HEK293 (cell line): ENCODE data around the gene FZR1.
A peak's percentile ranks its signal among the peaks of the same experiment; 100 is the strongest.
"Not testable (repeated sequence)": the region's sequence is repeated elsewhere in the genome, so short reads cannot be mapped to it uniquely, and the experiment has no call there.

Experiments
- CTCF ChIA-PET: fragments of 350-600 bp; formaldehyde crosslinking; extraction: SDS; loops from one replicate; lab custom pipeline; 2021; ENCODE audit warnings: antibody characterized with exemption; lab: Yijun Ruan, JAX
- POLR2A ChIA-PET: fragments of 300-600 bp; formaldehyde crosslinking; extraction: SDS; loops from one replicate; lab custom pipeline; 2020; ENCODE audit warnings: antibody characterized with exemption, inconsistent platforms; lab: Yijun Ruan, JAX
- H3K27ac ChIP-seq: fragments of 200-500 bp; sonication (Bioruptor generic); 2 replicates; pipeline ENCODE4 v1.5.1; 2014; ENCODE audit warnings: low read depth, low read length, control low read depth, inconsistent platforms; ENCODE audit errors: extremely low read depth
- H3K36me3 ChIP-seq, 2 experiments: fragments of 200-500 bp in 1 of 2; sonication (Bioruptor generic) in 1 of 2; 1 replicate in 1 of 2; 2 replicates in 1 of 2; pipeline ENCODE4 v1.5.1; 2014 to 2017; ENCODE audit warnings: inconsistent platforms in 2 of 2, low read length in 2 of 2; ENCODE audit not compliant: control insufficient read depth in 2 of 2, insufficient read depth in 1 of 2
- H3K4me1 ChIP-seq: fragments of 200-500 bp; sonication (Bioruptor generic); 2 replicates; pipeline ENCODE4 v1.5.1; 2014; ENCODE audit warnings: mild to moderate bottlenecking, low read length, inconsistent platforms; ENCODE audit not compliant: control insufficient read depth, insufficient read depth
- H3K4me3 ChIP-seq: 2 replicates; pipeline ENCODE4 v1.5.1; 2011; ENCODE audit warnings: low read depth, mild to moderate bottlenecking, control low read depth, low read length, moderate library complexity
- H3K9me3 ChIP-seq: fragments of 200-500 bp; sonication (Bioruptor generic); 2 replicates; pipeline ENCODE4 v1.5.1; 2014; ENCODE audit warnings: low read depth, low read length, inconsistent platforms; ENCODE audit not compliant: control insufficient read depth, insufficient read depth
- EGR2 ChIP-seq: fragments of 450-650 bp; formaldehyde crosslinking; IDR thresholded peaks from 2 replicates; pipeline ENCODE4 v1.5.1; 2016; ENCODE audit warnings: low read depth, missing biosample characterization, missing genetic modification characterization
- KLF1 ChIP-seq: fragments of 450-650 bp; formaldehyde crosslinking; IDR thresholded peaks from 2 replicates; pipeline ENCODE4 v1.5.1; 2016; ENCODE audit warnings: missing biosample characterization, missing genetic modification characterization
- KLF16 ChIP-seq: fragments of 450-650 bp; formaldehyde crosslinking; IDR thresholded peaks from 2 replicates; pipeline ENCODE4 v1.5.1; 2017; ENCODE audit warnings: missing biosample characterization, missing genetic modification characterization
- MEIS1 ChIP-seq: sonication (generic); formaldehyde crosslinking; IDR thresholded peaks from 2 replicates; pipeline ENCODE4 v1.8.1; 2022; ENCODE audit warnings: missing genetic modification reagents, mild to moderate bottlenecking, borderline replicate concordance
- MZF1 ChIP-seq: fragments of 450-650 bp; formaldehyde crosslinking; IDR thresholded peaks from 2 replicates; pipeline ENCODE4 v1.5.1; 2017; ENCODE audit warnings: missing biosample characterization, missing genetic modification characterization, borderline replicate concordance
- OSR2 ChIP-seq: fragments of 450-650 bp; formaldehyde crosslinking; IDR thresholded peaks from 2 replicates; pipeline ENCODE4 v1.5.1; 2016; ENCODE audit warnings: missing biosample characterization, missing genetic modification characterization
- SP2 ChIP-seq: fragments of 450-650 bp; formaldehyde crosslinking; IDR thresholded peaks from 2 replicates; pipeline ENCODE4 v1.5.1; 2016; ENCODE audit warnings: missing biosample characterization, missing genetic modification characterization
- ZBTB1 ChIP-seq: fragments of 450-650 bp; formaldehyde crosslinking; IDR thresholded peaks from 2 replicates; pipeline ENCODE4 v1.5.1; 2016; ENCODE audit warnings: missing biosample characterization, missing genetic modification characterization
- ZBTB20 ChIP-seq: fragments of 450-650 bp; formaldehyde crosslinking; IDR thresholded peaks from 2 replicates; pipeline ENCODE4 v1.5.1; 2016; ENCODE audit warnings: missing biosample characterization, missing genetic modification characterization
- ZFHX2 ChIP-seq: fragments of 450-650 bp; formaldehyde crosslinking; conservative IDR thresholded peaks from 2 replicates; pipeline ENCODE4 v1.5.1; 2016; ENCODE audit warnings: missing biosample characterization, missing genetic modification characterization
- ZFP3 ChIP-seq: fragments of 450-650 bp; formaldehyde crosslinking; IDR thresholded peaks from 2 replicates; pipeline ENCODE4 v1.5.1; 2016; ENCODE audit warnings: low read depth, missing biosample characterization, missing genetic modification characterization
- ZNF140 ChIP-seq: fragments of 450-650 bp; formaldehyde crosslinking; IDR thresholded peaks from 2 replicates; pipeline ENCODE4 v1.5.1; 2016; ENCODE audit warnings: missing biosample characterization, missing genetic modification characterization
- ZNF521 ChIP-seq: fragments of 450-650 bp; formaldehyde crosslinking; IDR thresholded peaks from 2 replicates; pipeline ENCODE4 v1.5.1; 2017; ENCODE audit warnings: missing biosample characterization, mild to moderate bottlenecking, missing genetic modification characterization
- ZNF529 ChIP-seq: fragments of 450-650 bp; formaldehyde crosslinking; IDR thresholded peaks from 2 replicates; pipeline ENCODE4 v1.5.1; 2017; ENCODE audit warnings: missing genetic modification characterization, missing biosample characterization; ENCODE audit not compliant: insufficient replicate concordance
- ZNF548 ChIP-seq: fragments of 450-650 bp; formaldehyde crosslinking; IDR thresholded peaks from 2 replicates; pipeline ENCODE4 v1.5.1; 2016; ENCODE audit warnings: missing biosample characterization, missing genetic modification characterization
- ZNF701 ChIP-seq: fragments of 450-650 bp; formaldehyde crosslinking; IDR thresholded peaks from 2 replicates; pipeline ENCODE4 v1.5.1; 2016; ENCODE audit warnings: missing biosample characterization, missing genetic modification characterization
- ZNF747 ChIP-seq: fragments of 450-650 bp; formaldehyde crosslinking; IDR thresholded peaks from 2 replicates; pipeline ENCODE4 v1.5.1; 2016; ENCODE audit warnings: missing biosample characterization, missing genetic modification characterization
- ZSCAN30 ChIP-seq: fragments of 450-650 bp; IDR thresholded peaks from 2 replicates; pipeline ENCODE4 v1.5.1; 2018; ENCODE audit warnings: missing biosample characterization, mild to moderate bottlenecking, missing genetic modification characterization, moderate library complexity
- TF ChIP-seq, protein P1 (sequence below): fragments of 450-650 bp; formaldehyde crosslinking; IDR thresholded peaks from 2 replicates; pipeline ENCODE4 v1.5.1; 2016; ENCODE audit warnings: missing biosample characterization, missing genetic modification characterization
- TF ChIP-seq, protein P2 (sequence below): fragments of 450-650 bp; IDR thresholded peaks from 2 replicates; pipeline ENCODE4 v1.5.1; 2018; ENCODE audit warnings: missing biosample characterization, mild to moderate bottlenecking, missing genetic modification characterization
- TF ChIP-seq, protein P3 (sequence below): fragments of 450-650 bp; formaldehyde crosslinking; IDR thresholded peaks from 2 replicates; pipeline ENCODE4 v1.5.1; 2016; ENCODE audit warnings: missing biosample characterization, missing genetic modification characterization
- TF ChIP-seq, protein P4 (sequence below): fragments of 450-650 bp; formaldehyde crosslinking; IDR thresholded peaks from 2 replicates; pipeline ENCODE4 v1.5.1; 2017; ENCODE audit warnings: missing biosample characterization, mild to moderate bottlenecking, missing genetic modification characterization, moderate library complexity

The FZR1 gene

DNA sequence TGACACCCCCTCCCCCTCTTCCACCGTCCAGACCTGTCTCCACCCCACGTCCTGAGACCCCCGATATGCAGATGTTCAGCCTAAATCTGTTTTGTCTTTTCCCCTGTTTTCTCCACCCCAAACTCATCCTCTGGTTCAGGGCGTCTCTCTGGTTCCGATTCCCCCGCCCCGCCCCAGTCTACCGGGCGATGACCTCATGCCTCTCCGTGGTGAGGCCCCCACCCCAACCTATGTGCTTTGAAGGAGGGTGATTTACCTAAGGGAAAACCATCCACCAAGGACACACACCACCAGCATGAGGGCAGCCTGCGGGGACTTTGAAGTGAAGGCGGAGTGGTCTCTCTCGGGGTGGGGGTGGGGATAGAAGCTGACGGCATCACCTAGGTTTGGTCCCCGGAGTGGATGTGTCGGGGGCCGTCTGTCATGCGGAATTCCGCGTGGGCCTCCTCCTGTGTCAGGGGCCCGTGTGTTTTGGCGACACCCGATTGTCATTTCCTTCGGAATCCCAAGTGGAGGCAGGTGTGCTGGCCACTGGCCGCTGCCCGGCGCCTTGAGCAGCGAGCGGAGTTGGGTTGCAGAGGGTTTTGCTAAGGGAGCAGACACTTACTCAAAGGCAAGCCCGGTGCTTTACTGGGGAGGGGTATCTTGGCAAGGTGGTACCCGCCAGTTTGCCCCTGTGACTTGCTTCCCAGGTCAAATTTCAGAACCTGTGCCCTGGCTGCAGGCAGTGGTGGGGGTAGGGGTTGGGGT, 1.4 kb downstream of the FZR1 start (continued):
- TF ChIP-seq OSR2, result no peak
- no peak for TF ChIP-seq ZSCAN30 (tag by site-specific recombination)
- TF ChIP-seq KLF16 (tag by site-specific recombination), result no peak
- no peak for TF ChIP-seq ZBTB20 (tag by site-specific recombination)
- no peak for TF ChIP-seq ZNF548
- TF ChIP-seq ZNF701, result no peak
- no peak for TF ChIP-seq MEIS1 (CRISPR knock-in tag)
- TF ChIP-seq ZNF140 (tag by site-specific recombination), result no peak
- peak; percentile 32 for TF ChIP-seq SP2 (tag by site-specific recombination)
- TF ChIP-seq ZNF521, result no peak
- no peak for TF ChIP-seq ZBTB1 (tag by site-specific recombination)
- no peak for TF ChIP-seq ZNF747 (tag by site-specific recombination)
- TF ChIP-seq, protein P1, sequence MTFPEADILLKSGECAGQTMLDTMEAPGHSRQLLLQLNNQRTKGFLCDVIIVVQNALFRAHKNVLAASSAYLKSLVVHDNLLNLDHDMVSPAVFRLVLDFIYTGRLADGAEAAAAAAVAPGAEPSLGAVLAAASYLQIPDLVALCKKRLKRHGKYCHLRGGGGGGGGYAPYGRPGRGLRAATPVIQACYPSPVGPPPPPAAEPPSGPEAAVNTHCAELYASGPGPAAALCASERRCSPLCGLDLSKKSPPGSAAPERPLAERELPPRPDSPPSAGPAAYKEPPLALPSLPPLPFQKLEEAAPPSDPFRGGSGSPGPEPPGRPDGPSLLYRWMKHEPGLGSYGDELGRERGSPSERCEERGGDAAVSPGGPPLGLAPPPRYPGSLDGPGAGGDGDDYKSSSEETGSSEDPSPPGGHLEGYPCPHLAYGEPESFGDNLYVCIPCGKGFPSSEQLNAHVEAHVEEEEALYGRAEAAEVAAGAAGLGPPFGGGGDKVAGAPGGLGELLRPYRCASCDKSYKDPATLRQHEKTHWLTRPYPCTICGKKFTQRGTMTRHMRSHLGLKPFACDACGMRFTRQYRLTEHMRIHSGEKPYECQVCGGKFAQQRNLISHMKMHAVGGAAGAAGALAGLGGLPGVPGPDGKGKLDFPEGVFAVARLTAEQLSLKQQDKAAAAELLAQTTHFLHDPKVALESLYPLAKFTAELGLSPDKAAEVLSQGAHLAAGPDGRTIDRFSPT (tag by site-specific recombination), result peak; percentile 52

DNA sequence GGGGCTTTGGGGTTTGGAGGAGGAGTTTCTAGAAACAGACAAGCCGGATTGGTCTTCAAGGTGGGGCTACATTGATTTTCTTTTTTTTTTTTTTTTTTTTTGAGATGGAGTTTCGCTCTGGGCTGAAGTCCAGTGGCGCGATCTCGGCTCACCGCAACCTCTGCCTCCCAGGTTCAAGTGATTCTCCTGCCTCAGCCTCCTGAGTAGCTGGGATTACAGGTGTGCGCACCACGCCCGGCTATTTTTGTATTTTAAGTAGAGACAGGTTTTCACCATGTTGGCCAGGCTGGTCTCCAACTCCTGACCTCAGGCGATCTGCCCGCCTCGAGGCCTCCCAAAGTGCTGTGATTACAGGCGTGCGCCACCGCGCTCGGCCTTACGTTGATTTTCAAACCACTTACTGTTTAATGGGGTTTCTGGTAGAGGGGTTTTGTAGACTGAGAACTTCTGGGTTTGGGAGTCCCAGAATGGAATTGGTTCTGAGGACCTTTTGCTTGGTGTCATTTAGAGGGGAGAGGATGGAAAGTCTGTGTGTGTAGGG, 2.1 kb downstream of the FZR1 start:
- POLR2A ChIA-PET, result interaction anchor here (0.7 kb wide), 1 partner anchor 98 kb away, joined by 10 read pairs; the partner anchor contains the start of gene TBXA2R

DNA sequence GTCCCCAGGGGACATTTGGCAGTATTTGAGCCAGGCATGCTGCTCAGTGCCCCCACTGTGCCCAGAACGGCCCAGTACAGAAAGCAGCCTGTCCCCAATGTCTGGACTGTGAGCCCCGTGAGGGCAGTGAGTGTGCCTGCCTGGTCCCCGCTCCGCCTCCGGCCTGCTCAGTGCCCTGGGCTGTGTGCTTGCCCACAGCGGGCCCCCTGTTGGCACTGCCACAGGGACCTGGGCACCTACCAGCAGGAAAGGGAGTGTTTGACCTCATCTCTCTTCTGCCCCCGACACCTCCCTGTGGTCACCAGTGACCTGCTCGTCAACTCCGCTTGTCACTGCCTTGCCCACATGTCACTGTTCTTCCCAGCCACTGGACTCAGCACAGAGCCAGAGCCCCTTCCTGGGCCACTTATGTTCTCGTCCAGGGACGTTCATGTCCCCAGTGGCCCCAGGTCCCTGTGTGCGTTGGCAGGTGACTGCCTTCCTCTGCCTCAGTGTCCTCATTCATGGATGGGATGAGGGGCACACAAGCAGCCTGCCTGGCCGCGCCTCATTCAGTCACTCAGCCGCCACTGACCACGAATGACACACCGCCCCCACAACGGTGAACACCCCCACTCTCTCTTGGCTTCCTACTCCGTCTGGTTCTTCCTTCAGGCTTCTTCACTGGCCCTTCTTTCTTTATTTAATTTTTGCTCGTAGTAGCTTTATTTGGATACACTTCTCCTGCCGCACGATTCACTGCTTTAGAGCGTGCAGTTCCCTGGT, 2.8 kb downstream of the FZR1 start:
- H3K27ac ChIP-seq, result no peak overlapping the region
- peaks cover 2% of the 10 kb centered on the region; the same call in 1 of the 2 replicates for H3K4me1 ChIP-seq
- H3K4me3 ChIP-seq, result no peak overlapping the region
- H3K9me3 ChIP-seq, result no peaks in the 10 kb centered on the region
- POLR2A ChIA-PET, result interaction anchor here (0.7 kb wide), 1 partner anchor 98 kb away, joined by 10 read pairs; the partner anchor contains the start of gene TBXA2R
- H3K36me3 ChIP-seq, result peaks cover 14 to 53% of the 10 kb centered on the region in 2 experiments; a peak in 2 of 3 replicates
- CTCF ChIA-PET, result no interaction called here
- TF ChIP-seq ZFHX2 (tag by site-specific recombination) (peak; percentile 63), ZFP3 (no peak), MZF1 (tag by site-specific recombination) (no peak), KLF1 (tag by site-specific recombination) (no peak), EGR2 (tag by site-specific recombination) (peak; percentile 76), ZNF529 (tag by site-specific recombination) (no peak)
- TF ChIP-seq, protein P1 (tag by site-specific recombination), result peak; percentile 73
- TF ChIP-seq, protein P2, sequence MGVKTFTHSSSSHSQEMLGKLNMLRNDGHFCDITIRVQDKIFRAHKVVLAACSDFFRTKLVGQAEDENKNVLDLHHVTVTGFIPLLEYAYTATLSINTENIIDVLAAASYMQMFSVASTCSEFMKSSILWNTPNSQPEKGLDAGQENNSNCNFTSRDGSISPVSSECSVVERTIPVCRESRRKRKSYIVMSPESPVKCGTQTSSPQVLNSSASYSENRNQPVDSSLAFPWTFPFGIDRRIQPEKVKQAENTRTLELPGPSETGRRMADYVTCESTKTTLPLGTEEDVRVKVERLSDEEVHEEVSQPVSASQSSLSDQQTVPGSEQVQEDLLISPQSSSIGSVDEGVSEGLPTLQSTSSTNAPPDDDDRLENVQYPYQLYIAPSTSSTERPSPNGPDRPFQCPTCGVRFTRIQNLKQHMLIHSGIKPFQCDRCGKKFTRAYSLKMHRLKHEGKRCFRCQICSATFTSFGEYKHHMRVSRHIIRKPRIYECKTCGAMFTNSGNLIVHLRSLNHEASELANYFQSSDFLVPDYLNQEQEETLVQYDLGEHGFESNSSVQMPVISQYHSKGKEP (tag by site-specific recombination), result no peak
- TF ChIP-seq, protein P3, sequence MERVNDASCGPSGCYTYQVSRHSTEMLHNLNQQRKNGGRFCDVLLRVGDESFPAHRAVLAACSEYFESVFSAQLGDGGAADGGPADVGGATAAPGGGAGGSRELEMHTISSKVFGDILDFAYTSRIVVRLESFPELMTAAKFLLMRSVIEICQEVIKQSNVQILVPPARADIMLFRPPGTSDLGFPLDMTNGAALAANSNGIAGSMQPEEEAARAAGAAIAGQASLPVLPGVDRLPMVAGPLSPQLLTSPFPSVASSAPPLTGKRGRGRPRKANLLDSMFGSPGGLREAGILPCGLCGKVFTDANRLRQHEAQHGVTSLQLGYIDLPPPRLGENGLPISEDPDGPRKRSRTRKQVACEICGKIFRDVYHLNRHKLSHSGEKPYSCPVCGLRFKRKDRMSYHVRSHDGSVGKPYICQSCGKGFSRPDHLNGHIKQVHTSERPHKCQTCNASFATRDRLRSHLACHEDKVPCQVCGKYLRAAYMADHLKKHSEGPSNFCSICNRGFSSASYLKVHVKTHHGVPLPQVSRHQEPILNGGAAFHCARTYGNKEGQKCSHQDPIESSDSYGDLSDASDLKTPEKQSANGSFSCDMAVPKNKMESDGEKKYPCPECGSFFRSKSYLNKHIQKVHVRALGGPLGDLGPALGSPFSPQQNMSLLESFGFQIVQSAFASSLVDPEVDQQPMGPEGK (tag by site-specific recombination), result no peak
- TF ChIP-seq, protein P4, sequence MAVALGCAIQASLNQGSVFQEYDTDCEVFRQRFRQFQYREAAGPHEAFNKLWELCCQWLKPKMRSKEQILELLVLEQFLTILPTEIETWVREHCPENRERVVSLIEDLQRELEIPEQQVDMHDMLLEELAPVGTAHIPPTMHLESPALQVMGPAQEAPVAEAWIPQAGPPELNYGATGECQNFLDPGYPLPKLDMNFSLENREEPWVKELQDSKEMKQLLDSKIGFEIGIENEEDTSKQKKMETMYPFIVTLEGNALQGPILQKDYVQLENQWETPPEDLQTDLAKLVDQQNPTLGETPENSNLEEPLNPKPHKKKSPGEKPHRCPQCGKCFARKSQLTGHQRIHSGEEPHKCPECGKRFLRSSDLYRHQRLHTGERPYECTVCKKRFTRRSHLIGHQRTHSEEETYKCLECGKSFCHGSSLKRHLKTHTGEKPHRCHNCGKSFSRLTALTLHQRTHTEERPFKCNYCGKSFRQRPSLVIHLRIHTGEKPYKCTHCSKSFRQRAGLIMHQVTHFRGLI (tag by site-specific recombination), result no peak

More for the DNA sequence above, 2.1 kb downstream of the FZR1 start:
- H3K4me3 ChIP-seq, H3K27ac ChIP-seq, H3K4me1 ChIP-seq, CTCF ChIA-PET, H3K9me3 ChIP-seq: not testable (repeated sequence)
- peaks cover 14 to 45% of the 10 kb centered on the region in 2 experiments; a peak in 2 of 3 replicates for H3K36me3 ChIP-seq
